HG02870 (cell line): ENCODE measurements around the gene ALPK1.

Experiments used
- ATAC-seq: cut with Tn5 transposase; IDR thresholded peaks from one replicate; pipeline ENCODE4 v1.9.1; 2021; ENCODE audit warnings: mild to moderate bottlenecking, moderate library complexity; ENCODE audit not compliant: unreplicated experiment

The ALPK1 gene

DNA sequence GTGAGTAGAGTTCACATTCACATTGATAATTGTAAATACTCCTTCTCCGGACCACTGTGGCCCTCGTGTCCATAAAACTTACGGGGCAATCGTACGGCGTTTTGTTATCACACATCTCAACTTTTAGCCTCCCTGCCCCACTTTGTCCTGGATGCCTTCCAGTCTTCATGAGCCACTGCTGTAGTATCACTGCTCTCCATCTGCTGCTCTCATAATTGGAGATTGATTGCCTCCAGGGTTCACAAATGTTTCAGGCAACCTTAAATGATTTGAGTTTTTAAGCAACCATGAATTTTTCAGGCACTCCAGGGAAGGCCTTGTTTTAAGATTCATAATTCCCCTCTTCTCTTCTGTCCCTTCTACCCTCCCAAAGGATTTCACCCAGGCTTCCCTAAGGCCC, 28.4 kb downstream of the ALPK1 start:
- ATAC-seq: no peak

GRCh38 chr4:112327965-112328733, 31.0 kb downstream of the ALPK1 start:
- peak; percentile 86 for ATAC-seq

DNA sequence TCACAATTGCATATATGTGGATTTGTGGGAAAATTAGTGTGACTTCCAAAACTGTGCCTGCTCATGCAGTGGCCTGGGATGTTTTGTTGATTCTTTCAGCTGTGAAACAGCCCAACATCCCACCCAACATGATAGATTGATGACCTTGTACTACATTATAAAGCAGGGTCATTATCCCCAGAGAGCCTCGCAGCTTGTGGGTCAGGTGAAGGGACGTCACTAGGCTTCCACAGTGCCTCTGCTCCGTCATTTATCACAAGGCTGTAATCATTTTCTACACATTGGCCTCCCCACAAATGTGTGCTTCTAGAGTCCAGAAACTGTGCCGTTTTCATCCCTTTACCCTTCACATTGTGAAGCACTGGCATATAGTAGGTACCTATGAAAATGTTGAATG, 31.6 kb downstream of the ALPK1 start:
- ATAC-seq: no peak

- ATAC-seq: no peak
These were observed 32.7 kb downstream of the ALPK1 start for GRCh38 chr4:112329672-112330375.

GRCh38 chr4:112330921-112331320, 33.8 kb downstream of the ALPK1 start:
- ATAC-seq: no peak

DNA sequence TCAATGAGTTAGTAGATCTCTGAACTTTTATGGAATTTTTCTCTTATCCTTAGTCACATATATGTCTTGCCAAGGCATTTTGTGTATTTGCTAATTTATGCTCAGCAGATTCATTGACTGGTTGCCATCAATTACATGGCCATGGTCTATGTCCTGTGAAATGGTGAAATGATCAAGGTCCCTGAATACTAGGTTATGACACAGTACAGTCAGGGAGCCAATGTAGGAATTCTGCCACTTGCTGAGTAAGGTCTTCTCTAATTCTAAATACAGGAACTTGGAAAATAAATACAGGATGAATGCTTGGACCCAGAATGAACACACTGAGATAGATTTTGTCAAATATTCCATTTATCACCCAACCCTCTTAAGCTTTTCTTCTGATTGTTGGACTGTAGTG, 35.2 kb downstream of the ALPK1 start:
- no peak for ATAC-seq

- no peak for ATAC-seq
These were observed 42.9 kb downstream of the ALPK1 start for GRCh38 chr4:112340023-112340422.

- ATAC-seq: no peak
These were observed 43.9 kb downstream of the ALPK1 start for GRCh38 chr4:112341033-112341432.

DNA sequence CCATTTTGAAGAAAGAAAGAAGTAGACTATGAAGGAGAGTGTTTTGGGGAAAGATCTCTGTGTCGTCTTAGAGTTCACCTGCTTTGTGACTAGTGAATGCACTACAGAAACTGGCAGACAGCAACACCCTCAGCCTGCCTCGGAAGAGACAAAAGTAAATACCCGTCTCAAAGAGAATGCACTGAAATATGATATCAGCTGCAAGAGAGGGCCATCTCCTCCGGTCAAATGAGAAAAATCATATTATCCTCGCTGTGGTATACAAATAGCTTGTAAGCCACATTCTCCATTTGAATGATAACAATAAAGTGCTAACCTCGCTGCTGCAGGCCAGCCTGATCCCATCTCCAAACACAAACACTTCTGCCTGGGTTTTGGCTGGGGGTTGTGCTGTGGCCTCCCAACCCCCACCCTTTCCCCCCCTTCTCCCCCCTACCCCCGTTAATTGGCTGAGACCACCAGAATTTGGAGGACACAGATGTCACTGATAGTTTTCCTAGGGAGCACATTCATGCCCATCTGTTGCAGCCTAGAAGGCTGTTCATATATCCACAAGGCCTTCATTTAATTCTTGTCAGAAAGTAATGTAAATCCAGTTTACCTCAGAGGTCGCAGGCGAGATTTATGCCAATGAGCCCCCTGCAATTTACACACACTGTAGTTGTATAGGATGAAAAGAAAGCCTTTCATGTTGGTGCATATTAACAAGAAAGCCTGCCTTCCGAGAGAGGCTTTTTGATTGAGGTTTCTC, 46.3 kb downstream of the ALPK1 start:
- no peak for ATAC-seq

DNA sequence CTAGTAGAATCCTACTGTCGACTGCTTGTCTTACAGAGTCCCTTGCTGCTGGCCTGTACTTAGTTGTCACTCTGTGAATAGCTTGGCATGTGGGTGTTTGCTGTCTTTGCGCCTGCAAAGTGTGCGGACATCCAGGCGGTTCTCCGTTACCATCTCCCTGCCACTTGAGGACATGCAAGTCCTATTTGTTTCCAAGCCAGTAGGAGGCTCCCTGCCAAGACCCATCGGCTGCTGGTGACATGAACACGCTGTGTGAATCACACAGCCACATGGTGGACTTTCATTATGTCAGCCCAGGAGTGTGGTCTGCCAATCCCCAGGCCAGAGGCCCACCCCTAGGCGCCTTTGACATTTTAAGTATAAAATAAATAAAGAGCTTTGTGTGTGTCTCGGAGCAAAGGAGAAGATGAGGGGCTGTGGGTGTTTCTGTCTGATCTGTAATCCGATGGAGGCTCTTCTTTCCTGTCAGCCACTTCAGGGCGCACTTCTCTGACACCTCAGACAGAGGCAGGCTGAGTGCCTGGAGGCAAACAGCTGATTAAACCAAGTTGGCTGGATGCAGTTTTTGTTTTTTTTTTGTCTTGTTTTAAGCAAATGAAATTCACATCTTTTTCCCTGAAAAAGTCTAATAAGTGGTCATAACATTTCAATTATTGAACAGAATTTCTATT, 51.5 kb downstream of the ALPK1 start:
- ATAC-seq: no peak

DNA sequence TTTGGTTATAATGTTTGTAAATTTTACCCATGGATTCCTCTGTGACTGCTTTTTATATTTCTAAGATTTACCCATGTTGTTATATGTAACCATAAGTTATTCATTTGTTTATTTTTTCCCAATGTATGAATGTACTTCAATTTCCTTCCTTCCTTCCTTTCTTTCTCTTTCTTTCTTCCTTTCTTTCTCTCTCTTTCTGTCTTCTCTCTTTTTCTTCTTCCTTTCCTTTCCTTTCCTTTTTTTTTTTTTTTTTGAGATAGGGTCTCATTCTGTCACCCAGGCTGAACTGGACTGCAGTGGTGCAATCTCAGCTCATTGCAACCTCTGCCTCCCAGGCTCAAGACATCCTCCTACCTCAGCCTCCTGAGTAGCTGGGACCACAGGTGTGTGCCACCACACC, 55.6 kb downstream of the ALPK1 start:
- no peak for ATAC-seq

DNA sequence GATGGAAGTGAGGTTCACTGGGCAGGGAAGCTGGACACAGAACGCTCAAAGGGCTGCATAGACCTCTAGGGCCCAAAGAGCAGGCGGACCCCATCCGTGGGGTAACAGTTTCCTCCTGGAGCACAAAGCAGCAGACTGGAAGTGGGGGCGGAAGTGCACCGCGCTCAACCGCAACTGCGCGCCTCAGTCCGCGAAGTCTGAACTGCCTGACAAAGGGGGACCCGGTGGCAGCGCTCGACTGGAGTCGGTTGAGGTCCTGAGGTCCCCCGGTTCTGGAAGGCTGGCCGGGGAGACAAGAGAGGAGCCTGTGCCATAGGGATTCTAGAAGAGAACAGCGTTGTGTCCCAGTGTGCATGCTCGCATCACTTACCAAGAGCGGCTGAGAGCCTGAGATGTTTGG, 58.5 kb downstream of the ALPK1 start:
- ATAC-seq: no peak

DNA sequence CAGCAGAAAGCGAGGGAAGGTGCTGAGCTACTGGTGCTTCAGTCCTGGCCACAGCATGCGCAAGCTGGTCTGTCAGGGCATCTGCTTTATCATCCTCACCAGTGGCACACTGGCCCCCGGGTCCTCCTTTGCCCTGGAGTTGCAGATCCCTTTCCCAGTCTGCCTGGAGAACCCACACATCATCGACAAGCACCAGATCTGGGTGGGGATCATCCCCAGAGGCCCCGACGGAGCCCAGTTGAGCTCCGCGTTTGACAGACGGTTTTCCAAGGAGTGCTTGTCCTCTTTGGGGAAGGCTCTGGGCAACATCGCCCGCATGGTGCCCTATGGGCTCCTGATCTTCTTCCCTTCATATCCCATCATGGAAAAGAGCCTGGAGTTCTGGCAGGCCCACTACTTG, 60.3 kb downstream of the ALPK1 start:
- ATAC-seq: no peak

- no peak for ATAC-seq
These were observed 60.7 kb downstream of the ALPK1 start for GRCh38 chr4:112357897-112358296.

DNA sequence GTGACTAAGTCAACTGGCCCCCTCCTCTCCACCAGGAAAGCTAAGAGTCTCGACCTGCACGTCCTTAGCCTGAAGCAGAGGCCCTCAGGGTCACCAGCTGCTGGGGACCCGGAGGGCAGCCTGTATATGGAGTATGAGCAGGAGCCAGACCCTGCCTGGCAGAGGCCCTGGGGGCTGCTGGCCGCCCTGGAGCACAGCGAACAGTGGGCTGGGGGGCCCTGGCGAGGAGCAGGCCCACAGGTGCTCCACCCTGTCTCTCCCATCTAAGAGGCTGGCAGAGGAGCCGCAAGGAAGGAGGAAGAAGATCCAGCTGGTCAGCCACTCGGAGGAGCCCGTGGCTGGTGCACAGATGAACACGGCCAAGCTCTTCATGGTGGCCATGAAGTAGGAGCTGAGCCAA, 61.2 kb downstream of the ALPK1 start:
- ATAC-seq: no peak

DNA sequence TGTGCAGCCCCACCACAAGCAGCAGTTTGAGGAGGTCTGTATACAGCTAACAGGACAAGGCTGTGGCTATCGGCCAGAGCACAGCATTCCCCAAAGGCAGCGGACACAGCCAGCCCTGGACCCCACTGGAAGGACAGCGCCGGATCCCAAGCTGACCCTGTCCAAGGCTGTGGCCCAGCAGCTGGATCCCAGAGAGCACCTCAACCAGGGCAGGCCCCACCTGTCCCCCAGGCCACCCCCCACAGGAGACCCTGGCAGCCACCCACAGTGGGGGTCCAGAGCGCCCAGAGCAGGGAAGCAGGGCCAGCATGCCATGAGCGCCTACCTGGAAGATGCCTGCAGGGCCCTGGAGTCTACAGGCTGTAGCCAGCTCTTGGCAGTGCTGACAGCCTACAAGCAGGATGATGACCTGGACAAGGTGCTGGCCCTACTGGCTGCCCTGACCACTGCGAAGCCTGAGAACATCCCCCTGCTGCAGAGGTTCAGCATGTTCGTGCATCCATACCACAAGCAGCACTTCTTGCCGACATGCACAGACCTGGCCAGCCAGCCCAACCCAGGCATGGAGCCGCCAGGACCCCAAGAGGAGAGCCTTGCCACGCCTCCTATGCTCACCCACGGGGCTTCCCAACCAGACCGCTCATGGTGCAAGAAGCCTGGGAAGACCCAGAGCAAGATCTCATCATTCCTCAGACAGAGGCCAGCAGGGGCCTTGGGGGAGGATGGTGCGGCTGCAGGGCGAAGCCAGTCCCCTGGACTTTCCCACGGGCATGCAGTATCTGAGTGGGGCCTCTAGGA, 62.0 kb downstream of the ALPK1 start:
- ATAC-seq: no peak

GRCh38 chr4:112361181-112361791, 64.1 kb downstream of the ALPK1 start:
- ATAC-seq: no peak

DNA sequence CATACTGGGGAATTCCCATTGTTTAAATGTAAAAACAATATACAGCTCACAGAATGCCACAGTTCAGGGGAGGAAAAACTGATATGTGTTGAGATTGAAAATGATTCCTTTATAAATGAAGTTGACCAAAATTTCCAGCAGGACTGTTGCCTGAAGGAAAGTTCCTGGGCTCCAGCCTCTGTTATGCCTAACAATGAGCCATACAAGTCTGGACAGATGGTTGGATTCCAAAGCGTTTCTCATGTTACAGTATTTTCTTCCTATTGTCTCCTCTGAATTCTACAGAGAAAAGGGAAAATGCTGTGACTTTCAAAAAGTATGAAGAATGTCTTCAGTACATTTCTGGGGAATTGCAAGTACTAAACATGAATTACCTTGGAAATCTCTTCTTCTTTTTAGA, 73.3 kb downstream of the ALPK1 start:
- ATAC-seq: no peak

GRCh38 chr4:112371361-112371760, 74.2 kb downstream of the ALPK1 start:
- no peak for ATAC-seq

DNA sequence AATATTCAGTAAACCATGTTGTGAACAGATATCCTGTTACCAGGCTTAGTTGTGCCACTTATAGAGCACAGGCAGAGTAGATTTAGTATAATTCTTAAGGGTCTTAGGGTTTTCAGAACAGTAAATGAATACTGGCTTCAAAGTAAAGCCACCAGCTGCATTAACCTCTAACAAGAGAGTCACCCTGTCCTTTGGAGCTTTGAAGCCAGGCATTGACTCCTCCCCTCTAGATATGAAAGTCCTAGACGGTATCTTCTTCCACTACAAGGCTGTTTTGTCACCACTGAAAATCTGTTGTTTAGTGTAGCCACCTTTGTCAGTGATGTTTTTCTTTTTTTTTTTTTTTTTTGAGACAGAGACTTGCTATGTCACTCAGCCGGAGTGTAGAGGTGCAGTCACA, 77.7 kb downstream of the ALPK1 start:
- ATAC-seq: no peak
